H9 (cell line): Measurements from ENCODE around the gene SLCO4A1. TPM values are rescaled to one million over a fixed set of nuclear protein-coding genes. Genes with fewer than 3 reads are reported as not detected.

Source experiments
- DNase-seq: peaks from one replicate; pipeline ENCODE4 v3.0.0-alpha.2; 2017
- H2AFZ ChIP-seq: one replicate; pipeline ENCODE4 v1.6.1; 2013; ENCODE audit warnings: mild to moderate bottlenecking, low read length, control low read depth, moderate library complexity
- H2AK5ac ChIP-seq: 2 replicates; pipeline ENCODE4 v1.6.1; 2013; ENCODE audit warnings: low read length, control low read depth, mixed read lengths; ENCODE audit not compliant: insufficient read length
- H2BK120ac ChIP-seq: one replicate; pipeline ENCODE4 v1.6.1; 2013; ENCODE audit warnings: low read depth, mild to moderate bottlenecking, low read length, control low read depth, inconsistent platforms; ENCODE audit not compliant: poor library complexity, severe bottlenecking
- H2BK12ac ChIP-seq: 2 replicates; pipeline ENCODE4 v1.6.1; 2013; ENCODE audit warnings: low read length, control low read depth, mixed read lengths, low read depth; ENCODE audit not compliant: insufficient read length
- H2BK15ac ChIP-seq: 2 replicates; pipeline ENCODE4 v1.6.1; 2013; ENCODE audit warnings: low read depth, low read length, control low read depth
- H2BK20ac ChIP-seq: one replicate; pipeline ENCODE4 v1.6.1; 2013; ENCODE audit warnings: low read depth, mild to moderate bottlenecking, low read length, control low read depth, inconsistent platforms; ENCODE audit not compliant: poor library complexity, severe bottlenecking
- H2BK5ac ChIP-seq: 2 replicates; pipeline ENCODE4 v1.6.1; 2013; ENCODE audit warnings: low read length, control low read depth, mixed read lengths; ENCODE audit not compliant: insufficient read length
- H3K14ac ChIP-seq: 2 replicates; pipeline ENCODE4 v1.6.1; 2013; ENCODE audit warnings: low read length, control low read depth; ENCODE audit not compliant: insufficient read depth
- H3K18ac ChIP-seq: 2 replicates; pipeline ENCODE4 v1.6.1; 2013; ENCODE audit warnings: low read depth, mild to moderate bottlenecking, mixed read lengths, low read length, control low read depth; ENCODE audit not compliant: insufficient read length
- H3K23ac ChIP-seq: 2 replicates; pipeline ENCODE4 v1.6.1; 2013; ENCODE audit warnings: low read length, control low read depth, mixed read lengths, low read depth; ENCODE audit not compliant: insufficient read length
- H3K23me2 ChIP-seq: 2 replicates; pipeline ENCODE4 v1.6.1; 2013; ENCODE audit warnings: low read depth, mild to moderate bottlenecking, mixed read lengths, low read length, control low read depth; ENCODE audit not compliant: insufficient read length, poor library complexity, severe bottlenecking
- H3K27ac ChIP-seq: 2 replicates; pipeline ENCODE4 v1.5.1; 2013; ENCODE audit warnings: low read length, control low read depth, mixed read lengths, low read depth; ENCODE audit not compliant: insufficient read length
- H3K27me3 ChIP-seq: 2 replicates; pipeline ENCODE4 v1.6.1; 2013; ENCODE audit warnings: low read length, control low read depth, inconsistent platforms; ENCODE audit not compliant: insufficient read depth
- H3K4ac ChIP-seq: 2 replicates; pipeline ENCODE4 v1.6.1; 2013; ENCODE audit warnings: low read depth, mild to moderate bottlenecking, control low read depth, inconsistent platforms, low read length, moderate library complexity
- H3K4me1 ChIP-seq: 2 replicates; pipeline ENCODE4 v1.6.1; 2013; ENCODE audit warnings: low read length, control low read depth, inconsistent platforms; ENCODE audit not compliant: insufficient read depth
- H3K4me2 ChIP-seq: 2 replicates; pipeline ENCODE4 v1.6.1; 2013; ENCODE audit warnings: low read length, control low read depth, mixed read lengths; ENCODE audit not compliant: insufficient read length, insufficient read depth
- H3K56ac ChIP-seq: 2 replicates; pipeline ENCODE4 v1.6.1; 2013; ENCODE audit warnings: low read depth, mild to moderate bottlenecking, mixed read lengths, low read length, control low read depth; ENCODE audit not compliant: insufficient read length
- H3K79me1 ChIP-seq: 2 replicates; pipeline ENCODE4 v1.6.1; 2013; ENCODE audit warnings: low read depth, mild to moderate bottlenecking, moderate library complexity, low read length, control low read depth, inconsistent platforms; ENCODE audit not compliant: insufficient read depth, poor library complexity, severe bottlenecking
- H3K79me2 ChIP-seq: 2 replicates; pipeline ENCODE4 v1.6.1; 2013; ENCODE audit warnings: low read length, control low read depth, inconsistent platforms; ENCODE audit not compliant: insufficient read depth
- H3K9ac ChIP-seq: 2 replicates; pipeline ENCODE4 v1.6.1; 2013; ENCODE audit warnings: low read length, control low read depth, mixed read lengths; ENCODE audit not compliant: insufficient read length; ENCODE audit errors: extremely low read depth
- H3K9me3 ChIP-seq: one replicate; pipeline ENCODE4 v1.6.1; 2013; ENCODE audit warnings: low read depth, low read length, inconsistent platforms; ENCODE audit not compliant: control insufficient read depth
- H3T11ph ChIP-seq: one replicate; pipeline ENCODE4 v1.6.1; 2013; ENCODE audit warnings: mild to moderate bottlenecking, low read length, control low read depth, inconsistent platforms
- H4K20me1 ChIP-seq: one replicate; pipeline ENCODE4 v1.6.1; 2013; ENCODE audit not compliant: control insufficient read depth, insufficient read length, insufficient read depth
- H4K5ac ChIP-seq: 2 replicates; pipeline ENCODE4 v1.6.1; 2013; ENCODE audit warnings: low read depth, mild to moderate bottlenecking, mixed read lengths, low read length, control low read depth; ENCODE audit not compliant: insufficient read length
- H4K8ac ChIP-seq: replicated peaks from 2 replicates; pipeline ENCODE4 v1.6.1; 2013; ENCODE audit warnings: low read length, control low read depth, mixed read lengths, low read depth; ENCODE audit not compliant: insufficient read length
- H4K91ac ChIP-seq: 2 replicates; pipeline ENCODE4 v1.6.1; 2013; ENCODE audit warnings: low read depth, mild to moderate bottlenecking, moderate library complexity, mixed read lengths, low read length, control low read depth; ENCODE audit not compliant: insufficient read length
- H3K27ac Mint-ChIP-seq, 3 experiments: 2 replicates in 2 of 3; 3 replicates in 1 of 3; pipeline ENCODE4 v1.8.0; 2020 to 2021; ENCODE audit warnings: mixed read lengths in 3 of 3, mild to moderate bottlenecking in 1 of 3, moderate library complexity in 1 of 3
- H3K27me3 Mint-ChIP-seq: 2 replicates; pipeline ENCODE4 v1.8.0; 2021; ENCODE audit warnings: low read depth, mild to moderate bottlenecking, moderate library complexity, mixed read lengths
- H3K36me3 Mint-ChIP-seq, 3 experiments: 2 replicates in 2 of 3; 3 replicates in 1 of 3; pipeline ENCODE4 v1.8.0; 2020 to 2021; ENCODE audit warnings: low read depth in 3 of 3, mixed read lengths in 3 of 3; ENCODE audit not compliant: insufficient read depth in 1 of 3
- H3K4me1 Mint-ChIP-seq, 2 experiments: 2 replicates each; pipeline ENCODE4 v1.8.0; 2020; ENCODE audit warnings: mixed read lengths in 2 of 2
- H3K4me3 Mint-ChIP-seq, 2 experiments: 2 replicates in 1 of 2; 3 replicates in 1 of 2; pipeline ENCODE4 v1.8.0; 2020 to 2021; ENCODE audit warnings: mild to moderate bottlenecking in 2 of 2, mixed read lengths in 2 of 2, moderate library complexity in 1 of 2
- H3K9me3 Mint-ChIP-seq, 2 experiments: 2 replicates in 1 of 2; 3 replicates in 1 of 2; pipeline ENCODE4 v1.8.0; 2020; ENCODE audit warnings: mild to moderate bottlenecking in 2 of 2, mixed read lengths in 2 of 2, moderate library complexity in 1 of 2
- WGBS: extraction: QIAGEN DNeasy Blood & Tissue Kit; methylation state at CpG from one replicate; pipeline ENCODE4 v1.1.7; 2013; ENCODE audit warnings: missing lambda C conversion rate, low lambda C conversion rate, mixed read lengths; ENCODE audit not compliant: insufficient read length; ENCODE audit errors: extremely low coverage; 5-methylcytosine and 5-hydroxymethylcytosine counted together
- total RNA-seq: library from RNA; stranded (reverse); gene quantifications from 2 replicates; pipeline ENCODE4 v1.2.1, GENCODE V29; 2021
- TF ChIP-seq, protein P1 (sequence below): fragments of 200-600 bp; sonication (generic); conservative IDR thresholded peaks from 3 replicates; pipeline ENCODE4 v1.8.0; 2021; ENCODE audit warnings: antibody characterized with exemption, mild to moderate bottlenecking

The SLCO4A1 gene
- total RNA-seq, 1 experiment from 2014 or later: 9.4 TPM

DNA sequence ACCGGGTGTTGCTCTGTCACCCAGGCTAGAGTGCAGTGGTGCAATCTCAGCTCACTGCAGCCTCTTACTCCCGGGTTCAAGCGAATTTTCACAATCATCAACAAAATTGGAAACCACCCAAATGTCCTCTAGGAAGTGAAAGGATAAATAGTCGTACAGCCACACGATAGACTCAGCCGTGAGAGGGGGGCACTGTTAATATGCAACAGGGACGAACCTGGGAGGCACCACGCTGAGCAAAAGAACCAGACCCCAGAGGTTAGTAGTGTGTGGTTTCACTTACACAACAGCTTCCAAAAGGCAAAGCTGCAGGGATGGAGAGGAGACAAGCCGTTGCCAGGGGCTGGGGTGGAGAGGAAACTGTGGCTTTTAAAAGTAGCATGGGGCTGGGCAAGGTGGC, 36.2 kb downstream of the SLCO4A1 start:
- H3K9me3 Mint-ChIP-seq: peaks cover 11 to 13% of the 10 kb centered on the region in 2 experiments
- H2BK15ac ChIP-seq: no peak overlapping the region
- no CpG with 5 or more reads among the region's 9 CpGs for WGBS
- H2BK12ac ChIP-seq: no peak overlapping the region
- no peak overlapping the region for H2BK120ac ChIP-seq
- no peak overlapping the region for H3K56ac ChIP-seq
- no peaks in the 10 kb centered on the region for H3K27me3 ChIP-seq
- DNase-seq: no peak
- H4K91ac ChIP-seq: no peak overlapping the region
- H3K27ac Mint-ChIP-seq: peak overlapping the region in 1 of 3 experiments; percentile 29; a peak in 1 of 7 replicates
- H3K23ac ChIP-seq: no peak overlapping the region
- no peak overlapping the region for H3K9ac ChIP-seq
- no peak overlapping the region for H2BK20ac ChIP-seq
- H3K23me2 ChIP-seq: no peaks in the 10 kb centered on the region
- H3K4me3 Mint-ChIP-seq: no peak overlapping the region
- H3K79me1 ChIP-seq: no peaks in the 10 kb centered on the region
- H3K27me3 Mint-ChIP-seq: peaks cover 23% of the 10 kb centered on the region
- H3K4me2 ChIP-seq: no peak overlapping the region
- no peak overlapping the region for H4K5ac ChIP-seq
- H3K4me1 ChIP-seq: no peaks in the 10 kb centered on the region
- H3T11ph ChIP-seq: no peak overlapping the region
- no peaks in the 10 kb centered on the region for H3K79me2 ChIP-seq
- H3K27ac ChIP-seq: no peak overlapping the region
- no peak overlapping the region for H3K14ac ChIP-seq
- H3K9me3 ChIP-seq: no peaks in the 10 kb centered on the region
- no peaks in the 10 kb centered on the region for H4K20me1 ChIP-seq
- H2AK5ac ChIP-seq: no peak overlapping the region
- H3K36me3 Mint-ChIP-seq: peaks cover 2 to 11% (median 7%) of the 10 kb centered on the region in 3 experiments; a peak in 3 of 7 replicates
- TF ChIP-seq, protein P1, sequence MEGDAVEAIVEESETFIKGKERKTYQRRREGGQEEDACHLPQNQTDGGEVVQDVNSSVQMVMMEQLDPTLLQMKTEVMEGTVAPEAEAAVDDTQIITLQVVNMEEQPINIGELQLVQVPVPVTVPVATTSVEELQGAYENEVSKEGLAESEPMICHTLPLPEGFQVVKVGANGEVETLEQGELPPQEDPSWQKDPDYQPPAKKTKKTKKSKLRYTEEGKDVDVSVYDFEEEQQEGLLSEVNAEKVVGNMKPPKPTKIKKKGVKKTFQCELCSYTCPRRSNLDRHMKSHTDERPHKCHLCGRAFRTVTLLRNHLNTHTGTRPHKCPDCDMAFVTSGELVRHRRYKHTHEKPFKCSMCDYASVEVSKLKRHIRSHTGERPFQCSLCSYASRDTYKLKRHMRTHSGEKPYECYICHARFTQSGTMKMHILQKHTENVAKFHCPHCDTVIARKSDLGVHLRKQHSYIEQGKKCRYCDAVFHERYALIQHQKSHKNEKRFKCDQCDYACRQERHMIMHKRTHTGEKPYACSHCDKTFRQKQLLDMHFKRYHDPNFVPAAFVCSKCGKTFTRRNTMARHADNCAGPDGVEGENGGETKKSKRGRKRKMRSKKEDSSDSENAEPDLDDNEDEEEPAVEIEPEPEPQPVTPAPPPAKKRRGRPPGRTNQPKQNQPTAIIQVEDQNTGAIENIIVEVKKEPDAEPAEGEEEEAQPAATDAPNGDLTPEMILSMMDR: no peak
- no peak overlapping the region for H3K4ac ChIP-seq
- H3K18ac ChIP-seq: no peak overlapping the region
- no peak overlapping the region for H2BK5ac ChIP-seq
- no peak overlapping the region for H2AFZ ChIP-seq
- H3K4me1 Mint-ChIP-seq: no peaks in the 10 kb centered on the region
- H4K8ac ChIP-seq: no peak overlapping the region
